ENCODE data around the gene SPTBN4. TPM values are rescaled to one million over a fixed set of nuclear protein-coding genes. Genes with fewer than 3 reads are reported as not detected.

SPTBN4 gene
- polyA plus RNA-seq, 1 of the 3 experiments (the other 2 are of a cell fraction), result 3.1 TPM

GRCh38 chr19:40419780-40420179 lies 47.0 kb upstream of the SPTBN4 start:
- ChIA-PET CTCF (interaction anchor here (0.5 to 2.6 kb wide), 16 partner anchors 9 to 280 kb away, joined by 3 to 27 read pairs (median 5); partner anchors contain the start of genes C19orf47 and PLD3), POLR2A (interaction anchor here (1.9 kb wide), 1 partner anchor 23 kb away, joined by 17 read pairs; the partner anchor contains the start of gene SERTAD3)
- no peak overlapping the region for H3K27ac ChIP-seq (ENCODE audit: low read depth in 2 of 2, low read length in 1 of 2)
- H3K4me1 ChIP-seq (ENCODE audit: control insufficient read depth in 1 of 2, insufficient read depth in 2 of 2, low read depth in 1 of 2, low read length in 1 of 2), result peaks cover 6 to 15% of the 10 kb centered on the region in 2 experiments; a peak in 3 of 4 replicates
- no peaks in the 10 kb centered on the region for H3K27me3 ChIP-seq (ENCODE audit: insufficient read depth)
- WGBS (ENCODE audit: low lambda C conversion rate), result 82% methylated on average over 5 of the region's 5 CpGs
- no peak overlapping the region for H3K4me3 ChIP-seq (ENCODE audit: low read depth in 2 of 2, low read length in 1 of 2)
- H3K4me2 ChIP-seq, result no peak overlapping the region
- H3K9ac ChIP-seq, result no peak overlapping the region
- peaks cover 34% of the 10 kb centered on the region for H3K79me2 ChIP-seq (ENCODE audit: insufficient read depth)
- H3K9me3 ChIP-seq, result no peaks in the 10 kb centered on the region
- H3K9me2 ChIP-seq, result no peaks in the 10 kb centered on the region
- peaks cover 7 to 15% of the 10 kb centered on the region in 2 experiments for H3K36me3 ChIP-seq (replicated peaks in 1 of 2; ENCODE audit: control insufficient read depth in 1 of 2, insufficient read depth in 2 of 2, low read length in 1 of 2)
- no peaks in the 10 kb centered on the region for H4K20me1 ChIP-seq (ENCODE audit: insufficient read depth)
- no peak overlapping the region for H2AFZ ChIP-seq (ENCODE audit: low read depth)
- no peak for TF ChIP-seq SMC3 (IDR thresholded peaks at IDR 0.05; ENCODE audit: low read depth, low read length)
- no peak for TF ChIP-seq GABPA (IDR thresholded peaks at IDR 0.05; ENCODE audit: low read depth)
- no peak for DNase-seq
- H3F3A ChIP-seq (replicated peaks; ENCODE audit: insufficient read depth), result peaks cover 28% of the 10 kb centered on the region

- Histone ChIP-seq H3K27ac (ENCODE audit: low read depth in 2 of 2, low read length in 1 of 2) (peak overlapping the region; percentile 92 to 97), H3K4me1 (ENCODE audit: control insufficient read depth in 1 of 2, insufficient read depth in 2 of 2, low read depth in 1 of 2, low read length in 1 of 2) (peaks cover 6 to 17% of the 10 kb centered on the region in 2 experiments; a peak in 3 of 4 replicates), H3K36me3 (replicated peaks in 1 of 2; ENCODE audit: control insufficient read depth in 1 of 2, insufficient read depth in 2 of 2, low read length in 1 of 2) (peaks cover 7 to 15% of the 10 kb centered on the region in 2 experiments), H3K9me2 (no peaks in the 10 kb centered on the region), H3K4me3 (ENCODE audit: low read depth in 2 of 2, low read length in 1 of 2) (peak overlapping the region; percentile 52 to 67), H3F3A (replicated peaks; ENCODE audit: insufficient read depth) (peaks cover 34% of the 10 kb centered on the region), H3K4me2 (peak overlapping the region; percentile 87), H3K79me2 (ENCODE audit: insufficient read depth) (peaks cover 36% of the 10 kb centered on the region), H4K20me1 (ENCODE audit: insufficient read depth) (no peaks in the 10 kb centered on the region), H3K27me3 (ENCODE audit: insufficient read depth) (no peaks in the 10 kb centered on the region), H2AFZ (ENCODE audit: low read depth) (0 out of 2 replicates have a peak overlapping the region, but pooled peaks have one; percentile 72), H3K9ac (peak overlapping the region; percentile 82; the same call in 1 of the 2 replicates), H3K9me3 (no peaks in the 10 kb centered on the region)
- WGBS (ENCODE audit: low lambda C conversion rate), result 49% methylated on average over 14 of the region's 14 CpGs
- CTCF ChIA-PET, result interaction anchor here (0.6 to 2.6 kb wide), 29 partner anchors 9 to 843 kb away, joined by 3 to 27 read pairs (median 4); partner anchors contain the start of genes BLVRB, C19orf47, PLD3 and PRX
- no peak for DNase-seq
- POLR2A ChIA-PET, result interaction anchor here (0.6 to 1.9 kb wide), 7 partner anchors 9 to 115 kb away, joined by 3 to 17 read pairs (median 4); partner anchors contain the start of genes BLVRB and SERTAD3
- no peak for TF ChIP-seq CHD2 (IDR thresholded peaks at IDR 0.05; ENCODE audit: low read length, partially characterized antibody)
- TF ChIP-seq EP300 (IDR thresholded peaks at IDR 0.05; ENCODE audit: borderline replicate concordance in 1 of 2, low read depth in 1 of 2, low read length in 1 of 2), result no peak
- TF ChIP-seq, protein P1, sequence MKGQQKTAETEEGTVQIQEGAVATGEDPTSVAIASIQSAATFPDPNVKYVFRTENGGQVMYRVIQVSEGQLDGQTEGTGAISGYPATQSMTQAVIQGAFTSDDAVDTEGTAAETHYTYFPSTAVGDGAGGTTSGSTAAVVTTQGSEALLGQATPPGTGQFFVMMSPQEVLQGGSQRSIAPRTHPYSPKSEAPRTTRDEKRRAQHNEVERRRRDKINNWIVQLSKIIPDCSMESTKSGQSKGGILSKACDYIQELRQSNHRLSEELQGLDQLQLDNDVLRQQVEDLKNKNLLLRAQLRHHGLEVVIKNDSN (IDR thresholded peaks at IDR 0.05; ENCODE audit: borderline replicate concordance, low read depth), result no peak
- TF ChIP-seq JUND (IDR thresholded peaks at IDR 0.05), result no peak
- TF ChIP-seq NRF1 (IDR thresholded peaks at IDR 0.05; ENCODE audit: low read depth, low read length), result no peak
- TF ChIP-seq MXI1 (IDR thresholded peaks at IDR 0.05; ENCODE audit: low read depth, low read length), result no peak
- TF ChIP-seq, protein P2, sequence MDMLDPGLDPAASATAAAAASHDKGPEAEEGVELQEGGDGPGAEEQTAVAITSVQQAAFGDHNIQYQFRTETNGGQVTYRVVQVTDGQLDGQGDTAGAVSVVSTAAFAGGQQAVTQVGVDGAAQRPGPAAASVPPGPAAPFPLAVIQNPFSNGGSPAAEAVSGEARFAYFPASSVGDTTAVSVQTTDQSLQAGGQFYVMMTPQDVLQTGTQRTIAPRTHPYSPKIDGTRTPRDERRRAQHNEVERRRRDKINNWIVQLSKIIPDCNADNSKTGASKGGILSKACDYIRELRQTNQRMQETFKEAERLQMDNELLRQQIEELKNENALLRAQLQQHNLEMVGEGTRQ (IDR thresholded peaks at IDR 0.05; ENCODE audit: borderline replicate concordance, low read depth, low read length), result no peak
- no peak for TF ChIP-seq RCOR1 (IDR thresholded peaks at IDR 0.05; ENCODE audit: low read length)
- TF ChIP-seq NFIC (IDR thresholded peaks at IDR 0.05; ENCODE audit: borderline replicate concordance), result no peak
- no peak for TF ChIP-seq TAF1 (IDR thresholded peaks at IDR 0.05; ENCODE audit: borderline replicate concordance, low read depth, low read length)
- TF ChIP-seq, protein P3, sequence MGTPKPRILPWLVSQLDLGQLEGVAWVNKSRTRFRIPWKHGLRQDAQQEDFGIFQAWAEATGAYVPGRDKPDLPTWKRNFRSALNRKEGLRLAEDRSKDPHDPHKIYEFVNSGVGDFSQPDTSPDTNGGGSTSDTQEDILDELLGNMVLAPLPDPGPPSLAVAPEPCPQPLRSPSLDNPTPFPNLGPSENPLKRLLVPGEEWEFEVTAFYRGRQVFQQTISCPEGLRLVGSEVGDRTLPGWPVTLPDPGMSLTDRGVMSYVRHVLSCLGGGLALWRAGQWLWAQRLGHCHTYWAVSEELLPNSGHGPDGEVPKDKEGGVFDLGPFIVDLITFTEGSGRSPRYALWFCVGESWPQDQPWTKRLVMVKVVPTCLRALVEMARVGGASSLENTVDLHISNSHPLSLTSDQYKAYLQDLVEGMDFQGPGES (IDR thresholded peaks at IDR 0.05; ENCODE audit: low read depth, low read length), result no peak
- TF ChIP-seq FOSL2 (IDR thresholded peaks at IDR 0.05; ENCODE audit: borderline replicate concordance, low read depth), result no peak
- TF ChIP-seq, protein P4, sequence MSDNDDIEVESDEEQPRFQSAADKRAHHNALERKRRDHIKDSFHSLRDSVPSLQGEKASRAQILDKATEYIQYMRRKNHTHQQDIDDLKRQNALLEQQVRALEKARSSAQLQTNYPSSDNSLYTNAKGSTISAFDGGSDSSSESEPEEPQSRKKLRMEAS (IDR thresholded peaks at IDR 0.05; ENCODE audit: low read depth), result no peak
- TF ChIP-seq CTCF (IDR thresholded peaks at IDR 0.05), result no peak
- no peak for TF ChIP-seq RFX5 (IDR thresholded peaks at IDR 0.05; ENCODE audit: low read length)
- TF ChIP-seq SIN3A (IDR thresholded peaks at IDR 0.05; ENCODE audit: borderline replicate concordance, low read depth, low read length), result no peak
- TF ChIP-seq ZBTB33 (IDR thresholded peaks at IDR 0.05; ENCODE audit: borderline replicate concordance, low read depth), result no peak
These were observed 46.4 kb upstream of the SPTBN4 start for GRCh38 chr19:40420451-40420765.
